HEK293 (cell line): ENCODE measurements around the gene DAND5.

ENCODE experiments used
- BCL11B ChIP-seq: fragments of 450-650 bp; formaldehyde crosslinking; IDR thresholded peaks from 2 replicates; pipeline ENCODE4 v1.5.1; 2016; ENCODE audit warnings: low read depth, missing biosample characterization, missing genetic modification characterization
- EGR2 ChIP-seq: fragments of 450-650 bp; formaldehyde crosslinking; IDR thresholded peaks from 2 replicates; pipeline ENCODE4 v1.5.1; 2016; ENCODE audit warnings: low read depth, missing biosample characterization, missing genetic modification characterization
- KLF9 ChIP-seq: fragments of 450-650 bp; formaldehyde crosslinking; IDR thresholded peaks from 2 replicates; pipeline ENCODE4 v1.5.1; 2016; ENCODE audit warnings: missing biosample characterization, missing genetic modification characterization, low read depth
- OSR2 ChIP-seq: fragments of 450-650 bp; formaldehyde crosslinking; IDR thresholded peaks from 2 replicates; pipeline ENCODE4 v1.5.1; 2016; ENCODE audit warnings: missing biosample characterization, missing genetic modification characterization
- SCRT2 ChIP-seq: fragments of 450-650 bp; formaldehyde crosslinking; IDR thresholded peaks from 2 replicates; pipeline ENCODE4 v1.5.1; 2016; ENCODE audit warnings: missing biosample characterization, missing genetic modification characterization
- ZBTB17 ChIP-seq: fragments of 450-650 bp; formaldehyde crosslinking; IDR thresholded peaks from 2 replicates; pipeline ENCODE4 v1.5.1; 2016; ENCODE audit warnings: missing biosample characterization, missing genetic modification characterization
- ZFHX2 ChIP-seq: fragments of 450-650 bp; formaldehyde crosslinking; conservative IDR thresholded peaks from 2 replicates; pipeline ENCODE4 v1.5.1; 2016; ENCODE audit warnings: missing biosample characterization, missing genetic modification characterization
- ZNF121 ChIP-seq: fragments of 450-650 bp; formaldehyde crosslinking; IDR thresholded peaks from 2 replicates; pipeline ENCODE4 v1.5.1; 2016; ENCODE audit warnings: missing biosample characterization, missing genetic modification characterization
- ZNF140 ChIP-seq: fragments of 450-650 bp; formaldehyde crosslinking; IDR thresholded peaks from 2 replicates; pipeline ENCODE4 v1.5.1; 2016; ENCODE audit warnings: missing biosample characterization, missing genetic modification characterization
- ZNF169 ChIP-seq: fragments of 450-650 bp; formaldehyde crosslinking; IDR thresholded peaks from 2 replicates; pipeline ENCODE4 v1.5.1; 2016; ENCODE audit warnings: missing biosample characterization, missing genetic modification characterization
- ZNF37A ChIP-seq: fragments of 450-650 bp; IDR thresholded peaks from 2 replicates; pipeline ENCODE4 v1.5.1; 2018; ENCODE audit warnings: missing biosample characterization, missing genetic modification characterization
- ZNF48 ChIP-seq: fragments of 450-650 bp; formaldehyde crosslinking; IDR thresholded peaks from 2 replicates; pipeline ENCODE4 v1.5.1; 2016; ENCODE audit warnings: missing biosample characterization, missing genetic modification characterization
- ZNF560 ChIP-seq: fragments of 450-650 bp; formaldehyde crosslinking; IDR thresholded peaks from 2 replicates; pipeline ENCODE4 v1.5.1; 2017; ENCODE audit warnings: missing biosample characterization, missing genetic modification characterization, borderline replicate concordance
- ZNF623 ChIP-seq: fragments of 450-650 bp; formaldehyde crosslinking; IDR thresholded peaks from 2 replicates; pipeline ENCODE4 v1.5.1; 2016; ENCODE audit warnings: missing biosample characterization, missing genetic modification characterization
- ZNF658 ChIP-seq: fragments of 450-650 bp; formaldehyde crosslinking; IDR thresholded peaks from 2 replicates; pipeline ENCODE4; 2016; ENCODE audit warnings: missing biosample characterization, missing genetic modification characterization
- TF ChIP-seq, protein P1 (sequence below): fragments of 450-650 bp; IDR thresholded peaks from 2 replicates; pipeline ENCODE4 v1.5.1; 2018; ENCODE audit warnings: missing biosample characterization, mild to moderate bottlenecking, missing genetic modification characterization
- TF ChIP-seq, protein P2 (sequence below): fragments of 450-650 bp; formaldehyde crosslinking; IDR thresholded peaks from 2 replicates; pipeline ENCODE4 v1.5.1; 2016; ENCODE audit warnings: missing biosample characterization, missing genetic modification characterization
- TF ChIP-seq, protein P3 (sequence below): fragments of 450-650 bp; formaldehyde crosslinking; IDR thresholded peaks from 2 replicates; pipeline ENCODE4 v1.5.1; 2016; ENCODE audit warnings: missing biosample characterization, missing genetic modification characterization
- TF ChIP-seq, protein P4 (sequence below): fragments of 450-650 bp; formaldehyde crosslinking; IDR thresholded peaks from 2 replicates; pipeline ENCODE4 v1.5.1; 2016; ENCODE audit warnings: missing biosample characterization, missing genetic modification characterization
- TF ChIP-seq, protein P5 (sequence below): fragments of 450-650 bp; formaldehyde crosslinking; IDR thresholded peaks from 2 replicates; pipeline ENCODE4 v1.5.1; 2016; ENCODE audit warnings: missing biosample characterization, missing genetic modification characterization
- TF ChIP-seq, protein P6 (sequence below): fragments of 450-650 bp; formaldehyde crosslinking; IDR thresholded peaks from 2 replicates; pipeline ENCODE4 v1.5.1; 2016; ENCODE audit warnings: missing biosample characterization, missing genetic modification characterization, borderline replicate concordance
- TF ChIP-seq, protein P7 (sequence below): fragments of 450-650 bp; formaldehyde crosslinking; IDR thresholded peaks from 2 replicates; pipeline ENCODE4 v1.5.1; 2016; ENCODE audit warnings: missing biosample characterization, missing genetic modification characterization
- TF ChIP-seq, protein P8 (sequence below): fragments of 450-650 bp; formaldehyde crosslinking; IDR thresholded peaks from 2 replicates; pipeline ENCODE4 v1.5.1; 2016; ENCODE audit warnings: missing biosample characterization, missing genetic modification characterization

The DAND5 gene

DNA sequence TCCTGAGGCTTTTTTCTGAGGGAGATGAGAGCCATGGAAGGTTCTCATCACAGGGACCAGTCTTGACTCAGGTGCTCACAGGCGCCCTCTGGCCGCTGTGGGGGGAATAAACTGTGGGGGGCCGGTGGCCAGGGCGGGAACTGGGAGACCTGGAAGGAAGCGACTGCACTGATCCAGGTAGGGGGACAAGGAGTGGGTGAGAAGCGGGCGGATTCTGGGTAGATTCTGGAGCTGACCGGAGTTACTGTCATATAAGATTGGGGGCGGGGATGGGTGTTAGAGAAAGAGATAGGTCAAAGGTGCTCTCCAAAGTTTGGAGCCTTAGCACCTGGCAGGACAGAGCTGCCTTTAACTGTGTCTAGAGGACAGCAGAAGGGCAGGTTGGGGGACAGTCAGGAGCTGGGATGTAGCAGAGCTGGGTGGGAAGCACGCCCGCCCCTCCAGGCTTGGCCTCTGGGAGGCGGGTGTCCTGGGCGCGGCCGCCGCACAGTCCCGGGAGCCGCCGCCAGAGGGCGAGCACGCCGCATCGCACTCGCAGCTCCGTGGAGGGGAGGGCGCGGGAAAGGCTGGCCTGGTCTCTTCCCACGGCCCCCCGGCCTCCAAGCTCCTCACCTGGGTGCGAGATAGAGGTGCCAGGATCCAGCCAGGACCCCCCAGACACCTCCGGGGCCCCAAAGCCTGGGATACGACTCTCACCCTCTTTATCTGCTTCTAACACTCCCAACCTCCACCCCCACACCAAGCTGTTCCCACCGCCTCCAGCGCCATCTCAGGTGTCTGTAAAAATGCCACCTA lies 4.2 kb upstream of the DAND5 start (continued):
- no peak for TF ChIP-seq SCRT2 (tag by site-specific recombination)
- TF ChIP-seq ZFHX2 (tag by site-specific recombination) = peak; percentile 90
- TF ChIP-seq KLF9 (tag by site-specific recombination) = peak; percentile 82
- TF ChIP-seq ZBTB17 (tag by site-specific recombination) = peak; percentile 66
- TF ChIP-seq, protein P1, sequence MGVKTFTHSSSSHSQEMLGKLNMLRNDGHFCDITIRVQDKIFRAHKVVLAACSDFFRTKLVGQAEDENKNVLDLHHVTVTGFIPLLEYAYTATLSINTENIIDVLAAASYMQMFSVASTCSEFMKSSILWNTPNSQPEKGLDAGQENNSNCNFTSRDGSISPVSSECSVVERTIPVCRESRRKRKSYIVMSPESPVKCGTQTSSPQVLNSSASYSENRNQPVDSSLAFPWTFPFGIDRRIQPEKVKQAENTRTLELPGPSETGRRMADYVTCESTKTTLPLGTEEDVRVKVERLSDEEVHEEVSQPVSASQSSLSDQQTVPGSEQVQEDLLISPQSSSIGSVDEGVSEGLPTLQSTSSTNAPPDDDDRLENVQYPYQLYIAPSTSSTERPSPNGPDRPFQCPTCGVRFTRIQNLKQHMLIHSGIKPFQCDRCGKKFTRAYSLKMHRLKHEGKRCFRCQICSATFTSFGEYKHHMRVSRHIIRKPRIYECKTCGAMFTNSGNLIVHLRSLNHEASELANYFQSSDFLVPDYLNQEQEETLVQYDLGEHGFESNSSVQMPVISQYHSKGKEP (tag by site-specific recombination) = no peak
- TF ChIP-seq ZNF623 (tag by site-specific recombination) = no peak
- no peak for TF ChIP-seq ZNF121 (tag by site-specific recombination)
- no peak for TF ChIP-seq ZNF169
- no peak for TF ChIP-seq ZNF140
- no peak for TF ChIP-seq ZNF560 (tag by site-specific recombination)
- peak; percentile 59; the same call in 1 of the 2 replicates for TF ChIP-seq OSR2 (tag by site-specific recombination)
- TF ChIP-seq ZNF37A (tag by site-specific recombination) = no peak
- no peak for TF ChIP-seq ZNF48
- no peak for TF ChIP-seq ZNF658 (tag by site-specific recombination)
- TF ChIP-seq, protein P2, sequence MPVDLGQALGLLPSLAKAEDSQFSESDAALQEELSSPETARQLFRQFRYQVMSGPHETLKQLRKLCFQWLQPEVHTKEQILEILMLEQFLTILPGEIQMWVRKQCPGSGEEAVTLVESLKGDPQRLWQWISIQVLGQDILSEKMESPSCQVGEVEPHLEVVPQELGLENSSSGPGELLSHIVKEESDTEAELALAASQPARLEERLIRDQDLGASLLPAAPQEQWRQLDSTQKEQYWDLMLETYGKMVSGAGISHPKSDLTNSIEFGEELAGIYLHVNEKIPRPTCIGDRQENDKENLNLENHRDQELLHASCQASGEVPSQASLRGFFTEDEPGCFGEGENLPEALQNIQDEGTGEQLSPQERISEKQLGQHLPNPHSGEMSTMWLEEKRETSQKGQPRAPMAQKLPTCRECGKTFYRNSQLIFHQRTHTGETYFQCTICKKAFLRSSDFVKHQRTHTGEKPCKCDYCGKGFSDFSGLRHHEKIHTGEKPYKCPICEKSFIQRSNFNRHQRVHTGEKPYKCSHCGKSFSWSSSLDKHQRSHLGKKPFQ (tag by site-specific recombination) = peak; percentile 98
- TF ChIP-seq, protein P3, sequence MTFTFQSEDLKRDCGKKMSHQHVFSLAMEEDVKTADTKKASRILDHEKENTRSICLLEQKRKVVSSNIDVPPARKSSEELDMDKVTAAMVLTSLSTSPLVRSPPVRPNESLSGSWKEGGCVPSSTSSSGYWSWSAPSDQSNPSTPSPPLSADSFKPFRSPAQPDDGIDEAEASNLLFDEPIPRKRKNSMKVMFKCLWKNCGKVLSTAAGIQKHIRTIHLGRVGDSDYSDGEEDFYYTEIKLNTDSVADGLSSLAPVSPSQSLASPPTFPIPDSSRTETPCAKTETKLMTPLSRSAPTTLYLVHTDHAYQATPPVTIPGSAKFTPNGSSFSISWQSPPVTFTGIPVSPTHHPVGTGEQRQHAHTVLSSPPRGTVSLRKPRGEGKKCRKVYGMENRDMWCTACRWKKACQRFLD (tag by site-specific recombination) = no peak
- no peak; the same call in 1 of the 2 replicates for TF ChIP-seq BCL11B
- TF ChIP-seq, protein P4, sequence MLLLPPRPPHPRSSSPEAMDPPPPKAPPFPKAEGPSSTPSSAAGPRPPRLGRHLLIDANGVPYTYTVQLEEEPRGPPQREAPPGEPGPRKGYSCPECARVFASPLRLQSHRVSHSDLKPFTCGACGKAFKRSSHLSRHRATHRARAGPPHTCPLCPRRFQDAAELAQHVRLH = no peak
- peak; percentile 84 for TF ChIP-seq EGR2 (tag by site-specific recombination)
- TF ChIP-seq, protein P5, sequence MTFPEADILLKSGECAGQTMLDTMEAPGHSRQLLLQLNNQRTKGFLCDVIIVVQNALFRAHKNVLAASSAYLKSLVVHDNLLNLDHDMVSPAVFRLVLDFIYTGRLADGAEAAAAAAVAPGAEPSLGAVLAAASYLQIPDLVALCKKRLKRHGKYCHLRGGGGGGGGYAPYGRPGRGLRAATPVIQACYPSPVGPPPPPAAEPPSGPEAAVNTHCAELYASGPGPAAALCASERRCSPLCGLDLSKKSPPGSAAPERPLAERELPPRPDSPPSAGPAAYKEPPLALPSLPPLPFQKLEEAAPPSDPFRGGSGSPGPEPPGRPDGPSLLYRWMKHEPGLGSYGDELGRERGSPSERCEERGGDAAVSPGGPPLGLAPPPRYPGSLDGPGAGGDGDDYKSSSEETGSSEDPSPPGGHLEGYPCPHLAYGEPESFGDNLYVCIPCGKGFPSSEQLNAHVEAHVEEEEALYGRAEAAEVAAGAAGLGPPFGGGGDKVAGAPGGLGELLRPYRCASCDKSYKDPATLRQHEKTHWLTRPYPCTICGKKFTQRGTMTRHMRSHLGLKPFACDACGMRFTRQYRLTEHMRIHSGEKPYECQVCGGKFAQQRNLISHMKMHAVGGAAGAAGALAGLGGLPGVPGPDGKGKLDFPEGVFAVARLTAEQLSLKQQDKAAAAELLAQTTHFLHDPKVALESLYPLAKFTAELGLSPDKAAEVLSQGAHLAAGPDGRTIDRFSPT (tag by site-specific recombination) = peak; percentile 87; the same call in 1 of the 2 replicates
- TF ChIP-seq, protein P6, sequence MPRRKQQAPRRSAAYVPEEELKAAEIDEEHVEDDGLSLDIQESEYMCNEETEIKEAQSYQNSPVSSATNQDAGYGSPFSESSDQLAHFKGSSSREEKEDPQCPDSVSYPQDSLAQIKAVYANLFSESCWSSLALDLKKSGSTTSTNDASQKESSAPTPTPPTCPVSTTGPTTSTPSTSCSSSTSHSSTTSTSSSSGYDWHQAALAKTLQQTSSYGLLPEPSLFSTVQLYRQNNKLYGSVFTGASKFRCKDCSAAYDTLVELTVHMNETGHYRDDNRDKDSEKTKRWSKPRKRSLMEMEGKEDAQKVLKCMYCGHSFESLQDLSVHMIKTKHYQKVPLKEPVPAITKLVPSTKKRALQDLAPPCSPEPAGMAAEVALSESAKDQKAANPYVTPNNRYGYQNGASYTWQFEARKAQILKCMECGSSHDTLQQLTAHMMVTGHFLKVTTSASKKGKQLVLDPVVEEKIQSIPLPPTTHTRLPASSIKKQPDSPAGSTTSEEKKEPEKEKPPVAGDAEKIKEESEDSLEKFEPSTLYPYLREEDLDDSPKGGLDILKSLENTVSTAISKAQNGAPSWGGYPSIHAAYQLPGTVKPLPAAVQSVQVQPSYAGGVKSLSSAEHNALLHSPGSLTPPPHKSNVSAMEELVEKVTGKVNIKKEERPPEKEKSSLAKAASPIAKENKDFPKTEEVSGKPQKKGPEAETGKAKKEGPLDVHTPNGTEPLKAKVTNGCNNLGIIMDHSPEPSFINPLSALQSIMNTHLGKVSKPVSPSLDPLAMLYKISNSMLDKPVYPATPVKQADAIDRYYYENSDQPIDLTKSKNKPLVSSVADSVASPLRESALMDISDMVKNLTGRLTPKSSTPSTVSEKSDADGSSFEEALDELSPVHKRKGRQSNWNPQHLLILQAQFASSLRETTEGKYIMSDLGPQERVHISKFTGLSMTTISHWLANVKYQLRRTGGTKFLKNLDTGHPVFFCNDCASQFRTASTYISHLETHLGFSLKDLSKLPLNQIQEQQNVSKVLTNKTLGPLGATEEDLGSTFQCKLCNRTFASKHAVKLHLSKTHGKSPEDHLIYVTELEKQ (tag by site-specific recombination) = peak; percentile 39; the same call in 1 of the 2 replicates
- TF ChIP-seq, protein P7, sequence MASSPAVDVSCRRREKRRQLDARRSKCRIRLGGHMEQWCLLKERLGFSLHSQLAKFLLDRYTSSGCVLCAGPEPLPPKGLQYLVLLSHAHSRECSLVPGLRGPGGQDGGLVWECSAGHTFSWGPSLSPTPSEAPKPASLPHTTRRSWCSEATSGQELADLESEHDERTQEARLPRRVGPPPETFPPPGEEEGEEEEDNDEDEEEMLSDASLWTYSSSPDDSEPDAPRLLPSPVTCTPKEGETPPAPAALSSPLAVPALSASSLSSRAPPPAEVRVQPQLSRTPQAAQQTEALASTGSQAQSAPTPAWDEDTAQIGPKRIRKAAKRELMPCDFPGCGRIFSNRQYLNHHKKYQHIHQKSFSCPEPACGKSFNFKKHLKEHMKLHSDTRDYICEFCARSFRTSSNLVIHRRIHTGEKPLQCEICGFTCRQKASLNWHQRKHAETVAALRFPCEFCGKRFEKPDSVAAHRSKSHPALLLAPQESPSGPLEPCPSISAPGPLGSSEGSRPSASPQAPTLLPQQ = peak; percentile 54
- TF ChIP-seq, protein P8, sequence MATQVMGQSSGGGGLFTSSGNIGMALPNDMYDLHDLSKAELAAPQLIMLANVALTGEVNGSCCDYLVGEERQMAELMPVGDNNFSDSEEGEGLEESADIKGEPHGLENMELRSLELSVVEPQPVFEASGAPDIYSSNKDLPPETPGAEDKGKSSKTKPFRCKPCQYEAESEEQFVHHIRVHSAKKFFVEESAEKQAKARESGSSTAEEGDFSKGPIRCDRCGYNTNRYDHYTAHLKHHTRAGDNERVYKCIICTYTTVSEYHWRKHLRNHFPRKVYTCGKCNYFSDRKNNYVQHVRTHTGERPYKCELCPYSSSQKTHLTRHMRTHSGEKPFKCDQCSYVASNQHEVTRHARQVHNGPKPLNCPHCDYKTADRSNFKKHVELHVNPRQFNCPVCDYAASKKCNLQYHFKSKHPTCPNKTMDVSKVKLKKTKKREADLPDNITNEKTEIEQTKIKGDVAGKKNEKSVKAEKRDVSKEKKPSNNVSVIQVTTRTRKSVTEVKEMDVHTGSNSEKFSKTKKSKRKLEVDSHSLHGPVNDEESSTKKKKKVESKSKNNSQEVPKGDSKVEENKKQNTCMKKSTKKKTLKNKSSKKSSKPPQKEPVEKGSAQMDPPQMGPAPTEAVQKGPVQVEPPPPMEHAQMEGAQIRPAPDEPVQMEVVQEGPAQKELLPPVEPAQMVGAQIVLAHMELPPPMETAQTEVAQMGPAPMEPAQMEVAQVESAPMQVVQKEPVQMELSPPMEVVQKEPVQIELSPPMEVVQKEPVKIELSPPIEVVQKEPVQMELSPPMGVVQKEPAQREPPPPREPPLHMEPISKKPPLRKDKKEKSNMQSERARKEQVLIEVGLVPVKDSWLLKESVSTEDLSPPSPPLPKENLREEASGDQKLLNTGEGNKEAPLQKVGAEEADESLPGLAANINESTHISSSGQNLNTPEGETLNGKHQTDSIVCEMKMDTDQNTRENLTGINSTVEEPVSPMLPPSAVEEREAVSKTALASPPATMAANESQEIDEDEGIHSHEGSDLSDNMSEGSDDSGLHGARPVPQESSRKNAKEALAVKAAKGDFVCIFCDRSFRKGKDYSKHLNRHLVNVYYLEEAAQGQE (tag by site-specific recombination) = no peak
